ENCODE data around the gene SMCO4. TPM values are rescaled to one million over a fixed set of nuclear protein-coding genes. Genes with fewer than 3 reads are reported as not detected.

The SMCO4 gene
- total RNA-seq, 4 donors from 2014 or later = 7.1 to 28.2 (median 13.0) TPM

GRCh38 chr11:93563857-93564256 lies 20.7 kb upstream of the SMCO4 start:
- no peak for DNase-seq
- no peak overlapping the region for H3K4me3 ChIP-seq
- H3K36me3 ChIP-seq = no peaks in the 10 kb centered on the region
- H3K27me3 ChIP-seq = no peaks in the 10 kb centered on the region
- no peak for TF ChIP-seq POLR2A (IDR thresholded peaks at IDR 0.05)
- no peak for TF ChIP-seq CTCF (IDR thresholded peaks at IDR 0.05)
- no peaks in the 10 kb centered on the region for H3K9me3 ChIP-seq
- peaks cover 0 to 14% (median 3%) of the 10 kb centered on the region in 3 donors for H3K4me1 ChIP-seq
- intact Hi-C loops (cut with DNase I) = no loop called here
- no peak overlapping the region for H3K27ac ChIP-seq

- Histone ChIP-seq H3K36me3 (no peaks in the 10 kb centered on the region), H3K27ac (no peak overlapping the region), H3K4me1 (no peaks in the 10 kb centered on the region), H3K9me3 (no peaks in the 10 kb centered on the region), H3K4me3 (no peak overlapping the region), H3K27me3 (no peaks in the 10 kb centered on the region)
- intact Hi-C loops (cut with DNase I) = no loop called here
- TF ChIP-seq CTCF (IDR thresholded peaks at IDR 0.05) (no peak), POLR2A (IDR thresholded peaks at IDR 0.05) (no peak)
- no peak for DNase-seq
- WGBS, 2 donors = 61 to 68% methylated on average over 3 of the region's 3 CpGs
Observed at GRCh38 chr11:93560199-93560932, 17.2 kb upstream of the SMCO4 start.

- intact Hi-C loops (cut with DNase I) = no loop called here
- DNase-seq = no peak
- TF ChIP-seq POLR2A (IDR thresholded peaks at IDR 0.05) (no peak), CTCF (IDR thresholded peaks at IDR 0.05) (no peak)
- Histone ChIP-seq H3K27me3 (peaks cover 0 to 5% (median 0%) of the 10 kb centered on the region in 4 donors), H3K4me1 (no peaks in the 10 kb centered on the region), H3K36me3 (no peaks in the 10 kb centered on the region), H3K4me3 (no peak overlapping the region), H3K27ac (no peak overlapping the region), H3K9me3 (no peaks in the 10 kb centered on the region)
- WGBS, 2 donors = 52 to 67% methylated on average over 3 of the region's 3 CpGs
Observed at GRCh38 chr11:93559681-93560080, 16.5 kb upstream of the SMCO4 start.

GRCh38 chr11:93552874-93553273 lies 9.7 kb upstream of the SMCO4 start:
- no peaks in the 10 kb centered on the region for H3K36me3 ChIP-seq
- no peaks in the 10 kb centered on the region for H3K4me1 ChIP-seq
- no peaks in the 10 kb centered on the region for H3K9me3 ChIP-seq
- peaks cover 0 to 11% (median 0%) of the 10 kb centered on the region in 4 donors for H3K27me3 ChIP-seq
- WGBS, 2 donors = 63 to 67% methylated on average over 1 of the region's 1 CpG
- TF ChIP-seq POLR2A (IDR thresholded peaks at IDR 0.05) (no peak), CTCF (IDR thresholded peaks at IDR 0.05) (no peak)
- no peak for DNase-seq
- intact Hi-C loops (cut with DNase I) = no loop called here
- H3K27ac ChIP-seq = no peak overlapping the region
- no peak overlapping the region for H3K4me3 ChIP-seq

GRCh38 chr11:93549976-93550375 lies 6.8 kb upstream of the SMCO4 start:
- no peak for TF ChIP-seq CTCF (IDR thresholded peaks at IDR 0.05)
- TF ChIP-seq POLR2A (IDR thresholded peaks at IDR 0.05) = no peak
- WGBS, 2 donors = 74 to 75% methylated on average over 4 of the region's 4 CpGs

More at GRCh38 chr11:93549976-93550375, 6.8 kb upstream of the SMCO4 start:
- no peaks in the 10 kb centered on the region for H3K36me3 ChIP-seq
- no peak overlapping the region for H3K27ac ChIP-seq
- peaks cover 0 to 9% (median 0%) of the 10 kb centered on the region in 4 donors for H3K27me3 ChIP-seq
- H3K4me3 ChIP-seq = no peak overlapping the region
- DNase-seq = no peak
- no peaks in the 10 kb centered on the region for H3K9me3 ChIP-seq
- no peaks in the 10 kb centered on the region for H3K4me1 ChIP-seq
- intact Hi-C loops (cut with DNase I) = no loop called here

Data from esophagus squamous epithelium (tissue), 5 donors.